OCI-LY1 (cell line): Measurements from ENCODE around the gene THUMPD3.

ENCODE experiments used
- EZH2 ChIP-seq: fragments of 200-600 bp; sonication (generic), shearing (Covaris generic); IDR thresholded peaks from 2 replicates; pipeline ENCODE4 v1.8.0; 2017; ENCODE audit warnings: borderline replicate concordance, mixed run types, mild to moderate bottlenecking, antibody characterized with exemption, low read length, moderate library complexity, mixed read lengths
- TF ChIP-seq, protein P1 (sequence below): fragments of 200-600 bp; sonication (generic), shearing (Covaris generic); IDR thresholded peaks from 2 replicates; pipeline ENCODE4 v1.5.1; 2017; ENCODE audit warnings: mild to moderate bottlenecking, antibody characterized with exemption, low read length, moderate library complexity, mixed read lengths

DNA sequence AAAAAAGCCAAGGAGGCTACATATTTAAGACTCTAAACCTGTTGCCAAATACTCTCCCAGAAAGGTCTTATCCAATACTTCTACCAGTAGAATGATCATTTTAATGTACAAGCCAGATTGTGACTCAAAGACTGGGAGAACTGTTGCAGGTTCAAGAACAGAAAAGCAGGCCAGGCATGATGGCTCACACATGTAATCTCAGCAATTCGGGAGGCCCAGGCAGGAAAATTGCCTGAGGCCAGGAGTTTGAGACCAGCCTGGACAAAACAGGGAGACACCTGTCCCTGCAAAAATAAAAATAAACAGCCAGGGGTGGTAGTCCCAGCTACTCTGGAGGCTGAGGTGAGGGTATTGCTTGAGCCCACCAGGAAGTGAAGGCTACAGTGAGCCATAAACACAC is 17.8 kb upstream of the THUMPD3 start:
- TF ChIP-seq, protein P1, sequence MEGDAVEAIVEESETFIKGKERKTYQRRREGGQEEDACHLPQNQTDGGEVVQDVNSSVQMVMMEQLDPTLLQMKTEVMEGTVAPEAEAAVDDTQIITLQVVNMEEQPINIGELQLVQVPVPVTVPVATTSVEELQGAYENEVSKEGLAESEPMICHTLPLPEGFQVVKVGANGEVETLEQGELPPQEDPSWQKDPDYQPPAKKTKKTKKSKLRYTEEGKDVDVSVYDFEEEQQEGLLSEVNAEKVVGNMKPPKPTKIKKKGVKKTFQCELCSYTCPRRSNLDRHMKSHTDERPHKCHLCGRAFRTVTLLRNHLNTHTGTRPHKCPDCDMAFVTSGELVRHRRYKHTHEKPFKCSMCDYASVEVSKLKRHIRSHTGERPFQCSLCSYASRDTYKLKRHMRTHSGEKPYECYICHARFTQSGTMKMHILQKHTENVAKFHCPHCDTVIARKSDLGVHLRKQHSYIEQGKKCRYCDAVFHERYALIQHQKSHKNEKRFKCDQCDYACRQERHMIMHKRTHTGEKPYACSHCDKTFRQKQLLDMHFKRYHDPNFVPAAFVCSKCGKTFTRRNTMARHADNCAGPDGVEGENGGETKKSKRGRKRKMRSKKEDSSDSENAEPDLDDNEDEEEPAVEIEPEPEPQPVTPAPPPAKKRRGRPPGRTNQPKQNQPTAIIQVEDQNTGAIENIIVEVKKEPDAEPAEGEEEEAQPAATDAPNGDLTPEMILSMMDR: no peak
- TF ChIP-seq EZH2: no peak
